Neuronal stem cell (in vitro differentiated cells): ENCODE results near the gene MIEN1.
A peak's percentile ranks its signal among the peaks of the same experiment; 100 is the strongest.

ENCODE experiments used
- DNase-seq: peaks from one replicate; pipeline ENCODE4 v3.0.0-alpha.2; 2013; ENCODE audit warnings: low spot score
- H2AFZ ChIP-seq: one replicate; pipeline ENCODE4 v1.6.1; 2013; ENCODE audit warnings: mild to moderate bottlenecking, low read length, inconsistent platforms
- H2AK5ac ChIP-seq: 2 replicates; pipeline ENCODE4 v1.6.1; 2013; ENCODE audit warnings: low read depth, mild to moderate bottlenecking, inconsistent platforms, low read length, moderate library complexity, mixed read lengths
- H2BK120ac ChIP-seq: 2 replicates; pipeline ENCODE4 v1.6.1; 2013; ENCODE audit warnings: low read depth, mild to moderate bottlenecking, inconsistent platforms, low read length, moderate library complexity, mixed read lengths
- H2BK12ac ChIP-seq: one replicate; pipeline ENCODE4 v1.6.1; 2013; ENCODE audit warnings: low read length, inconsistent platforms
- H2BK15ac ChIP-seq: 2 replicates; pipeline ENCODE4 v1.6.1; 2013; ENCODE audit warnings: mild to moderate bottlenecking, low read length, inconsistent platforms, mixed read lengths
- H2BK5ac ChIP-seq: one replicate; pipeline ENCODE4 v1.6.1; 2013; ENCODE audit warnings: inconsistent platforms, mild to moderate bottlenecking, low read length, moderate library complexity
- H3K14ac ChIP-seq: one replicate; pipeline ENCODE4 v1.6.1; 2013; ENCODE audit warnings: low read length, inconsistent platforms
- H3K18ac ChIP-seq: 2 replicates; pipeline ENCODE4 v1.6.1; 2013; ENCODE audit warnings: low read length, inconsistent platforms
- H3K23ac ChIP-seq: 2 replicates; pipeline ENCODE4 v1.6.1; 2013; ENCODE audit warnings: low read depth, mild to moderate bottlenecking, mixed read lengths, low read length, inconsistent platforms; ENCODE audit not compliant: poor library complexity
- H3K27ac ChIP-seq: replicated peaks from 3 replicates; pipeline ENCODE4 v1.5.1; 2013; ENCODE audit warnings: low read length, inconsistent platforms
- H3K27me3 ChIP-seq, 3 experiments: 2 replicates each; pipeline ENCODE4 v1.6.1; 2013; ENCODE audit warnings: low read length in 3 of 3, mild to moderate bottlenecking in 2 of 3, inconsistent platforms in 1 of 3, low read depth in 1 of 3, mixed read lengths in 1 of 3, moderate library complexity in 1 of 3; ENCODE audit not compliant: control insufficient read depth in 3 of 3, insufficient read depth in 3 of 3
- H3K36me3 ChIP-seq, 2 donors: replicated peaks in 1 of 2; 2 replicates each; pipeline ENCODE4 v1.6.1; 2013; ENCODE audit warnings: low read length in 2 of 2; ENCODE audit not compliant: control insufficient read depth in 2 of 2, insufficient read depth in 2 of 2
- H3K4ac ChIP-seq: 2 replicates; pipeline ENCODE4 v1.6.1; 2013; ENCODE audit warnings: inconsistent platforms, mild to moderate bottlenecking, low read length, moderate library complexity
- H3K4me1 ChIP-seq, 2 donors: 1 replicate in 1 of 2; 2 replicates in 1 of 2; pipeline ENCODE4 v1.6.1; 2013; ENCODE audit warnings: low read length in 2 of 2, low read depth in 1 of 2; ENCODE audit not compliant: control insufficient read depth in 2 of 2, insufficient read depth in 1 of 2
- H3K4me2 ChIP-seq: one replicate; pipeline ENCODE4 v1.6.1; 2013; ENCODE audit warnings: mild to moderate bottlenecking, low read length, inconsistent platforms; ENCODE audit not compliant: insufficient read depth, poor library complexity, severe bottlenecking
- H3K4me3 ChIP-seq, 2 donors: 2 replicates each; pipeline ENCODE4 v1.5.1; 2013; ENCODE audit warnings: low read length in 2 of 2, mild to moderate bottlenecking in 2 of 2, inconsistent platforms in 1 of 2, moderate library complexity in 1 of 2
- H3K79me1 ChIP-seq: one replicate; pipeline ENCODE4 v1.6.1; 2013; ENCODE audit warnings: low read depth, mild to moderate bottlenecking, inconsistent platforms, low read length, moderate library complexity
- H3K9ac ChIP-seq: one replicate; pipeline ENCODE4 v1.6.1; 2013; ENCODE audit warnings: mild to moderate bottlenecking, low read depth, low read length, inconsistent platforms; ENCODE audit not compliant: poor library complexity
- H3K9me3 ChIP-seq, 2 donors: replicated peaks in 1 of 2; 2 replicates each; pipeline versions ENCODE3 to v1.6.1; 2013; ENCODE audit warnings: low read length in 2 of 2, mild to moderate bottlenecking in 2 of 2, inconsistent platforms in 1 of 2, low read depth in 1 of 2, mixed read lengths in 1 of 2, moderate library complexity in 1 of 2; ENCODE audit not compliant: control insufficient read depth in 2 of 2, insufficient read depth in 1 of 2
- H4K8ac ChIP-seq: one replicate; pipeline ENCODE4 v1.6.1; 2013; ENCODE audit warnings: low read depth, mild to moderate bottlenecking, inconsistent platforms, low read length, moderate library complexity
- H4K91ac ChIP-seq: one replicate; pipeline ENCODE4 v1.6.1; 2013; ENCODE audit warnings: low read length, low read depth, mild to moderate bottlenecking, inconsistent platforms; ENCODE audit not compliant: poor library complexity
- WGBS, 2 donors: extraction: QIAGEN DNeasy Blood & Tissue Kit; methylation state at CpG; one replicate each; pipeline ENCODE4 v1.1.7; 2013; ENCODE audit warnings: missing lambda C conversion rate in 2 of 2, mixed read lengths in 1 of 2; ENCODE audit not compliant: insufficient read length in 2 of 2, insufficient replicate concordance in 1 of 2; ENCODE audit errors: extremely low coverage in 2 of 2; 5-methylcytosine and 5-hydroxymethylcytosine counted together

Gene MIEN1

DNA sequence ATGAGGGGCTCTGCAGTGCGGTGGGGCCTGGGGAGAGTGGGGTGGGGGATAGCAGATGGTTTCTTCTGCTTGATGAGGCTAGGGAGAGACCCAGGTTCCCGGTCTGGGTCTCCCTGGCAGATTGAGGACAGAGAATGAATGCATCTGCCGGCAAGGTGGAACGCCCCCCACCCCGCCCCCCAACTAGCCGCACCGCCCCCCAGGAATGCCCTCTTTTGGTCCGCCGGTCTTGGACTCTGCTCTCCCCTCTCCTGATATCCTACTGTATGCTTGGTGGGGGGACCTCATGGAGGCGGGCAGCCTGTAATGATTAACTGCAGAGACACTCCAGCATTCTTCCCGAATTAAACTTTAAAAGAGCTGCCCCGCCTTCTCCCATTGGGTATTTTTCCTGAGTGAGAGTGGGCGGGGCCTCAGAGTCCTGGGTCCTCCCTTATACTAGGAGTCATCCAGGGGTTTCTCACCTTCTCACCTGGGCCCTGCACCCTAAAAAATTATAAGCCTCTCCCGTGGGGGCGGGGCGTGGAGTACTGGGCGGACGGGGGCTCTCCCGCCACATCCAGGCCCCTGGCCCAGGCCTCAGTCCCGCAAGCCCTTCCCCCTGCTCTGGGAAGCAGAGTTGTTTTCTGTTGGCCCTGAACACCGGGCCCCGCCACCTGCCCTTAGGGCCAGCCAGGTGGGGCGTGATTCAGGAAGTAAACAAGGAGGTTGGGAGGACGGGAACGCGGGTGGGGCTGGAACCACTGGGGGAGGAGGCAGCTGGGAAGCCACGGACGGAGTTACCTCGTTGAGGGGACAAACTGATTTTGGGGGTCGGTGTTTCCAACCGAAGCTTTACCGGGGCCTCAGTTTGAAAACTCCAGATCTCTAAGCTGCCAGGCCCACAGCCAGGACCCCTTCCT lies 8.9 kb upstream of the MIEN1 start:
- no CpG with 5 or more reads among the region's 32 CpGs for WGBS, 2 donors
- Histone ChIP-seq H3K4me1 (peaks cover 14 to 20% of the 10 kb centered on the region in 2 donors), H3K14ac (peak overlapping the region; percentile 75), H3K27ac (no peak overlapping the region), H2BK15ac (peak overlapping the region; percentile 69), H2BK120ac (peak overlapping the region; percentile 75), H2AK5ac (peak overlapping the region; percentile 95), H3K4me3 (peak overlapping the region in 1 of 2 donors; percentile 76), H3K27me3 (peaks cover 0 to 88% (median 26%) of the 10 kb centered on the region in 3 experiments), H3K79me1 (no peaks in the 10 kb centered on the region), H3K9me3 (no peaks in the 10 kb centered on the region), H4K8ac (no peak overlapping the region), H3K36me3 (no peaks in the 10 kb centered on the region), H2AFZ (peak overlapping the region; percentile 91), H3K4ac (no peak overlapping the region), H4K91ac (peak overlapping the region; percentile 99), H2BK12ac (no peak overlapping the region), H3K23ac (no peak overlapping the region), H3K4me2 (peak overlapping the region; percentile 94), H2BK5ac (peak overlapping the region; percentile 19), H3K9ac (peak overlapping the region; percentile 56), H3K18ac (peak overlapping the region; percentile 91)
- DNase-seq: no peak

DNA sequence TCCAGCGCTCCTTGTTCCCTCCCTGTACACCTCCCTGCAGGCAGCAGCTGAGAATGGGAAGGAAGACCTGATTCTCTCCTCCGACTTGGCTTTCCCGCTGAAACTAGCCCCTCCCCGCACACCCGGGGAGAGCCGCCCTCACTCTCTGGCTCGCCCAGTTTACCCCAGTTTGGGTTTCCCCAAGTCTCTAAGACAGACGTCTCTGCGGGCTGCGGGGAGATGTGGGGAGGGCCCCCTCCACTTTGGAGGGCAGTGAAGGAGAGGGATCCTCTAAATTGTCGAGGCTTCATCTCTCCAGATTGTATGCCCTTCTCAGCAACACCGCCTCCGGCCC lies 8.2 kb upstream of the MIEN1 start:
- H3K4me3 ChIP-seq: peak overlapping the region in 1 of 2 donors; percentile 76
- peaks cover 0 to 81% (median 26%) of the 10 kb centered on the region in 3 experiments for H3K27me3 ChIP-seq
- H3K27ac ChIP-seq: no peak overlapping the region

GRCh38 chr17:39737760-39738567 lies 7.6 kb upstream of the MIEN1 start, which contains the start of gene GRB7:
Gene GRB7, plus strand, starts transcription at chr17:39737938. Its CDS starts 4,364 bp downstream, at chr17:39742302.
- H3K27ac ChIP-seq: no peak within 1 kb of the TSS

More for the DNA sequence above, 8.2 kb upstream of the MIEN1 start:
- Histone ChIP-seq H4K8ac (no peak overlapping the region), H2BK5ac (no peak overlapping the region), H4K91ac (no peak overlapping the region), H2BK12ac (no peak overlapping the region), H3K4ac (no peak overlapping the region), H3K9me3 (no peaks in the 10 kb centered on the region), H2BK15ac (no peak overlapping the region), H3K14ac (no peak overlapping the region), H3K23ac (no peak overlapping the region), H2BK120ac (no peak overlapping the region), H2AK5ac (no peak overlapping the region), H3K18ac (peak overlapping the region; percentile 3), H2AFZ (peak overlapping the region; percentile 91), H3K4me2 (peak overlapping the region; percentile 94), H3K4me1 (peaks cover 14 to 20% of the 10 kb centered on the region in 2 donors), H3K9ac (no peak overlapping the region), H3K36me3 (no peaks in the 10 kb centered on the region), H3K79me1 (no peaks in the 10 kb centered on the region)
- no peak for DNase-seq
- WGBS, 2 donors: no CpG with 5 or more reads among the region's 13 CpGs

More at GRCh38 chr17:39737760-39738567, 7.6 kb upstream of the MIEN1 start, which contains the start of gene GRB7:
- peak within 1 kb of the TSS; percentile 91 for H2AFZ ChIP-seq
- no peak within 1 kb of the TSS for H4K91ac ChIP-seq
- no peak within 1 kb of the TSS for H3K4ac ChIP-seq
- no peak within 1 kb of the TSS for H2BK5ac ChIP-seq
- H2BK15ac ChIP-seq: peak within 1 kb of the TSS; percentile 63
- peak within 1 kb of the TSS; percentile 7 for H3K9ac ChIP-seq
- H4K8ac ChIP-seq: no peak within 1 kb of the TSS
- H3K4me3 ChIP-seq: peak within 1 kb of the TSS in 1 of 2 donors; percentile 76
- H3K4me1 ChIP-seq: peaks cover 14 to 20% of the 10 kb centered on the region in 2 donors
- DNase-seq: no peak
- peak within 1 kb of the TSS; percentile 81 for H3K23ac ChIP-seq
- peaks cover 0 to 75% (median 26%) of the 10 kb centered on the region in 3 experiments for H3K27me3 ChIP-seq
- peak within 1 kb of the TSS; percentile 9 for H2BK120ac ChIP-seq
- H3K9me3 ChIP-seq: no peaks in the 10 kb centered on the region
- peak within 1 kb of the TSS; percentile 53 for H3K18ac ChIP-seq
- H3K79me1 ChIP-seq: no peaks in the 10 kb centered on the region
- peak within 1 kb of the TSS; percentile 73 for H2AK5ac ChIP-seq
- peak within 1 kb of the TSS; percentile 94 for H3K4me2 ChIP-seq
- no peak within 1 kb of the TSS for H2BK12ac ChIP-seq
- no peaks in the 10 kb centered on the region for H3K36me3 ChIP-seq
- no peak within 1 kb of the TSS for H3K14ac ChIP-seq
- WGBS, 2 donors: no CpG with 5 or more reads among the region's 34 CpGs
